GM12878 (cell line): ENCODE measurements around the gene KRT78. TPM values are rescaled to one million over a fixed set of nuclear protein-coding genes. Genes with fewer than 3 reads are reported as not detected.

Source experiments
- ATAC-seq: fragments of 200-7000 bp; cut with Tn5 transposase; 3 replicates; pipeline ENCODE4 v1.9.1; 2020; ENCODE audit warnings: mild to moderate bottlenecking, moderate library complexity
- BruUV-seq: library from RNA; stranded (reverse); fragments of 400-500 nt; replicated peaks from 2 replicates; lab custom pipeline; 2021; lab: Mats Ljungman, UMichigan
- CTCF ChIA-PET: fragments of 300-600 bp; sonication (Branson Sonifier 250); formaldehyde crosslinking; extraction: SDS; loops from one replicate; lab custom pipeline; 2021; ENCODE audit warnings: inconsistent platforms; lab: Yijun Ruan, JAX
- POLR2A ChIA-PET: fragments of 350-600 bp; formaldehyde crosslinking; extraction: SDS; loops from one replicate; lab custom pipeline; 2021; ENCODE audit warnings: inconsistent platforms; lab: Charles Lee
- RAD21 ChIA-PET: fragments of 300-600 bp; sonication (Branson Sonifier 250); formaldehyde crosslinking; loops from one replicate; lab custom pipeline; 2023; ENCODE audit warnings: antibody characterized with exemption; ENCODE audit not compliant: unreplicated experiment; lab: Charles Lee
- SMC1A ChIA-PET: fragments of 300-600 bp; sonication (Branson Sonifier 250); formaldehyde crosslinking; loops from one replicate; lab custom pipeline; 2023; ENCODE audit not compliant: unreplicated experiment, uncharacterized antibody; lab: Charles Lee
- DNase-seq: peaks from one replicate; pipeline ENCODE4 v3.0.0-alpha.2; 2011; ENCODE audit warnings: low read depth, low spot score
- FAIRE-seq: peaks from 3 replicates; lab custom pipeline; 2011; peaks lifted over from hg19 to GRCh38; lab: Jason Lieb, UNC
- H2AFZ ChIP-seq: 2 replicates; pipeline ENCODE4 v1.6.0; 2011; ENCODE audit warnings: low read depth, low read length, control low read depth; ENCODE audit not compliant: control insufficient read depth
- H3K27ac ChIP-seq: 2 replicates; pipeline ENCODE4 v1.5.1; 2011; ENCODE audit warnings: control low read depth; ENCODE audit not compliant: control insufficient read depth, insufficient read depth
- H3K27me3 ChIP-seq, 2 experiments: replicated peaks in 1 of 2; 2 replicates each; pipeline versions ENCODE4 v1.6.0 to v1.6.1; 2011; ENCODE audit warnings: low read length in 1 of 2; ENCODE audit not compliant: control insufficient read depth in 2 of 2, insufficient read depth in 2 of 2
- H3K36me3 ChIP-seq, 2 experiments: 2 replicates each; pipeline ENCODE4 v1.5.1; 2011; ENCODE audit warnings: low read length in 1 of 2; ENCODE audit not compliant: control insufficient read depth in 2 of 2, insufficient read depth in 2 of 2
- H3K4me1 ChIP-seq: 2 replicates; pipeline ENCODE4 v1.6.1; 2011; ENCODE audit warnings: mild to moderate bottlenecking, low read length, moderate library complexity, mixed read lengths; ENCODE audit not compliant: control insufficient read depth, insufficient read depth
- H3K4me2 ChIP-seq: 2 replicates; pipeline ENCODE4 v1.6.0; 2011; ENCODE audit warnings: control low read depth; ENCODE audit not compliant: control insufficient read depth, insufficient read depth
- H3K4me3 ChIP-seq: fragments of 200-600 bp; sonication (generic); 2 replicates; pipeline ENCODE4 v1.5.1; 2016
- H3K79me2 ChIP-seq: 2 replicates; pipeline ENCODE4 v1.6.0; 2011; ENCODE audit warnings: low read length; ENCODE audit not compliant: control insufficient read depth, insufficient read depth
- H3K9ac ChIP-seq: 2 replicates; pipeline ENCODE4 v1.8.0; 2011; ENCODE audit warnings: low read length, control low read depth, mixed read lengths; ENCODE audit not compliant: control insufficient read depth, insufficient read depth
- H3K9me3 ChIP-seq: replicated peaks from 3 replicates; pipeline ENCODE4 v1.5.1; 2011; ENCODE audit warnings: mild to moderate bottlenecking, low read length; ENCODE audit not compliant: control insufficient read depth, insufficient read depth
- H4K20me1 ChIP-seq: 2 replicates; pipeline ENCODE4 v1.6.0; 2011; ENCODE audit not compliant: control insufficient read depth, insufficient read depth
- CBX3 ChIP-seq: fragments of 200-600 bp; sonication (generic); IDR thresholded peaks from 2 replicates; pipeline ENCODE4 v1.6.1; 2016; ENCODE audit warnings: low read depth, borderline replicate concordance
- EP300 ChIP-seq, 2 experiments: fragments of 150-350 bp in 1 of 2; IDR thresholded peaks; 2 replicates each; pipeline ENCODE4 v1.6.1; 2011 to 2012; ENCODE audit warnings: low read depth in 2 of 2, low read length in 2 of 2, borderline replicate concordance in 1 of 2, improper control_type of control experiment in 1 of 2, inconsistent platforms in 1 of 2; ENCODE audit not compliant: control insufficient read depth in 1 of 2
- ESRRA ChIP-seq: IDR thresholded peaks from 2 replicates; pipeline ENCODE4 v1.6.1; 2012; ENCODE audit warnings: mild to moderate bottlenecking, low read length, improper control_type of control experiment
- GATAD2B ChIP-seq: fragments of 450-650 bp; conservative IDR thresholded peaks from 2 replicates; pipeline ENCODE4 v1.6.1; 2017; ENCODE audit warnings: low read depth, mild to moderate bottlenecking, moderate library complexity
- MAX ChIP-seq: IDR thresholded peaks from 2 replicates; pipeline ENCODE4 v1.6.1; 2012; ENCODE audit warnings: low read depth, low read length, improper control_type of control experiment
- MYC ChIP-seq: IDR thresholded peaks from 2 replicates; pipeline ENCODE4 v1.6.1; 2011; ENCODE audit warnings: mild to moderate bottlenecking, low read length, moderate library complexity, inconsistent platforms; ENCODE audit not compliant: insufficient read depth, insufficient replicate concordance, insufficient read length, severe bottlenecking
- NFYB ChIP-seq: IDR thresholded peaks from 2 replicates; pipeline ENCODE4 v1.6.1; 2011; ENCODE audit warnings: low read depth, mild to moderate bottlenecking, low read length, improper control_type of control experiment, moderate library complexity; ENCODE audit not compliant: insufficient read depth
- RBBP5 ChIP-seq: fragments of 200-600 bp; sonication (generic); conservative IDR thresholded peaks from 2 replicates; pipeline ENCODE4 v1.6.1; 2016
- SUZ12 ChIP-seq: fragments of 200-600 bp; sonication (generic); IDR thresholded peaks from one replicate; pipeline ENCODE4 v1.6.1; 2018; ENCODE audit warnings: antibody characterized with exemption, mild to moderate bottlenecking; ENCODE audit not compliant: unreplicated experiment
- TCF12 ChIP-seq: IDR thresholded peaks from 2 replicates; pipeline ENCODE4 v1.6.1; 2011; ENCODE audit warnings: low read depth, mild to moderate bottlenecking, low read length
- USF2 ChIP-seq: IDR thresholded peaks from 2 replicates; pipeline ENCODE4 v1.6.1; 2011; ENCODE audit warnings: low read depth, low read length, improper control_type of control experiment, borderline replicate concordance
- ZBTB4 ChIP-seq: fragments of 450-650 bp; formaldehyde crosslinking; IDR thresholded peaks from 2 replicates; pipeline ENCODE4 v1.4.0; 2022; ENCODE audit warnings: mild to moderate bottlenecking, moderate library complexity
- ZNF592 ChIP-seq: fragments of 450-650 bp; IDR thresholded peaks from 2 replicates; pipeline ENCODE4 v1.6.1; 2017; ENCODE audit warnings: mild to moderate bottlenecking, moderate library complexity
- ZNF622 ChIP-seq: fragments of 450-650 bp; IDR thresholded peaks from 2 replicates; pipeline ENCODE4 v1.6.1; 2017; ENCODE audit warnings: mild to moderate bottlenecking, inconsistent platforms
- WGBS: methylation state at CpG from one replicate; pipeline ENCODE4 v1.1.6; 2016; ENCODE audit warnings: low lambda C conversion rate; ENCODE audit not compliant: insufficient replicate concordance, insufficient coverage; ENCODE audit errors: missing lambda C conversion rate; 5-methylcytosine and 5-hydroxymethylcytosine counted together
- in situ Hi-C: fragments of 300-500 bp; cut with MboI; formaldehyde crosslinking; loops from 9 replicates; pipeline ENCODE4 v1.14.3; 2018; ENCODE audit warnings: mixed read lengths
- intact Hi-C: fragments of 100-400 bp; cut with micrococcal nuclease; formaldehyde crosslinking; loops from one replicate; pipeline ENCODE4 v1.14.2; 2022; ENCODE audit not compliant: unreplicated experiment
- polyA plus RNA-seq, 11 experiments: library from polyadenylated mRNA; depleted of rRNA in 4 of 11; unstranded in 6 of 11; stranded (reverse) in 5 of 11; fragments of >200 nt; fragmentation: Nextera tagmentation in 4 of 11; fragmentation: Illumina TruSeq in 1 of 11; extraction: Ambion mirVana in 4 of 11; extraction: Trizol in 1 of 11; gene quantifications; 1 replicate in 1 of 11; 2 replicates in 10 of 11; pipeline versions ENCODE4 v1.2.1 to v1.2.3, GENCODE V29; 2011 to 2016; ENCODE audit warnings: inconsistent platforms in 2 of 11, missing spikeins in 2 of 11, low read depth in 1 of 11
- total RNA-seq, 4 experiments: library from RNA; depleted of rRNA in 3 of 4; stranded (reverse); fragments of >200 nt in 3 of 4; fragmentation: Illumina TruSeq in 1 of 4; extraction: Trizol in 1 of 4; gene quantifications; 2 replicates each; pipeline versions ENCODE4 v1.2.1 to v1.2.3, GENCODE V29; 2013 to 2021

Gene KRT78
- total and polyA plus RNA-seq, 10 of the 15 experiments (the other 5 are each of a cell fraction or from before 2014, with no cell fraction given), result 0.07 TPM; not detected in 9

GRCh38 chr12:52812749-52813148, 36.0 kb downstream of the KRT78 start:
- no TSS peak for BruUV-seq
- DNase-seq (no peak), ATAC-seq (no peak), FAIRE-seq (no peak)
- no peak overlapping the region for H2AFZ ChIP-seq
- H3K4me3 ChIP-seq, result no peak overlapping the region
- CTCF ChIA-PET, result no interaction called here
- SMC1A ChIA-PET, result no interaction called here
- H3K4me2 ChIP-seq, result no peak overlapping the region
- no peaks in the 10 kb centered on the region for H3K9me3 ChIP-seq
- H3K9ac ChIP-seq, result no peak overlapping the region
- no peaks in the 10 kb centered on the region for H3K79me2 ChIP-seq
- in situ Hi-C loops (no loop called here), intact Hi-C loops (no loop called here)
- H3K27ac ChIP-seq, result no peak overlapping the region
- no peaks in the 10 kb centered on the region for H3K36me3 ChIP-seq
- no peaks in the 10 kb centered on the region for H4K20me1 ChIP-seq
- POLR2A ChIA-PET, result no interaction called here
- H3K27me3 ChIP-seq, result peaks cover 0 to 3% of the 10 kb centered on the region in 2 experiments; a peak in 2 of 4 replicates
- 2% methylated on average over 3 of the region's 3 CpGs for WGBS
- RAD21 ChIA-PET, result no interaction called here
- no peaks in the 10 kb centered on the region for H3K4me1 ChIP-seq
- TF ChIP-seq RBBP5 (no peak), NFYB (no peak), GATAD2B (no peak), ZNF592 (no peak), MYC (no peak), ZNF622 (no peak), USF2 (no peak), CBX3 (no peak), MAX (no peak), TCF12 (no peak), EP300 (IDR thresholded peaks at IDR 0.05; ENCODE audit: borderline replicate concordance in 1 of 2, control insufficient read depth in 1 of 2, low read depth in 2 of 2, low read length in 2 of 2) (no peak), ZBTB4 (CRISPR knock-in tag) (no peak), SUZ12 (no peak), ESRRA (no peak)
